B cell (primary cell): Measurements from ENCODE around the gene SALL2. TPM values are rescaled to one million over a fixed set of nuclear protein-coding genes. Genes with fewer than 3 reads are reported as not detected.
A peak's percentile ranks its signal among the peaks of the same experiment; 100 is the strongest.

ENCODE experiments used
- ATAC-seq: fragments of 200-7000 bp; cut with Tn5 transposase; one replicate; pipeline ENCODE4 v1.10.0; 2021; ENCODE audit warnings: low read depth, mild to moderate bottlenecking, moderate number of reproducible peaks, moderate library complexity
- CTCF ChIA-PET: fragments of 350-600 bp; sonication (Branson Sonifier 250); formaldehyde crosslinking; loops from one replicate; lab custom pipeline; 2021; ENCODE audit warnings: antibody characterized with exemption, inconsistent platforms; lab: Charles Lee
- POLR2A ChIA-PET: fragments of 350-600 bp; sonication (Branson Sonifier 250); formaldehyde crosslinking; loops from one replicate; lab custom pipeline; 2021; ENCODE audit warnings: antibody characterized with exemption; lab: Charles Lee
- DNase-seq: peaks from one replicate; pipeline ENCODE4 v3.0.0; 2013
- H2AFZ ChIP-seq: 2 replicates; pipeline ENCODE4 v1.6.1; 2012; ENCODE audit warnings: mild to moderate bottlenecking, low read depth, low read length; ENCODE audit not compliant: insufficient read depth, poor library complexity, severe bottlenecking
- H3K27ac ChIP-seq, 2 donors: 1 replicate in 1 of 2; 2 replicates in 1 of 2; pipeline ENCODE4 v1.5.1; 2012 to 2013; ENCODE audit warnings: low read length in 2 of 2, mild to moderate bottlenecking in 2 of 2, moderate library complexity in 1 of 2
- H3K27me3 ChIP-seq, 4 experiments: fragments of 200-600 bp in 1 of 4; sonication (generic) in 1 of 4; replicated peaks in 1 of 4; 1 replicate in 2 of 4; 2 replicates in 2 of 4; pipeline versions ENCODE4 v1.6.1 to v1.7.0; 2013 to 2016; ENCODE audit warnings: low read length in 3 of 4, mild to moderate bottlenecking in 2 of 4, mixed read lengths in 1 of 4, moderate library complexity in 1 of 4; ENCODE audit not compliant: insufficient read depth in 4 of 4, control insufficient read depth in 3 of 4; ENCODE audit errors: control extremely low read depth in 1 of 4
- H3K36me3 ChIP-seq, 2 experiments: replicated peaks in 1 of 2; 1 replicate in 1 of 2; 2 replicates in 1 of 2; pipeline versions ENCODE4 v1.6.1 to v1.7.1; 2013; ENCODE audit warnings: low read length in 1 of 2; ENCODE audit not compliant: insufficient read depth in 2 of 2, control insufficient read depth in 1 of 2; ENCODE audit errors: control extremely low read depth in 1 of 2, extremely low read depth in 1 of 2
- H3K4me1 ChIP-seq, 2 donors: fragments of 200-600 bp in 1 of 2; sonication (generic) in 1 of 2; 1 replicate in 1 of 2; 2 replicates in 1 of 2; pipeline versions ENCODE4 v1.5.1 to v1.6.1; 2013 to 2017; ENCODE audit warnings: low read length in 2 of 2; ENCODE audit not compliant: control insufficient read depth in 2 of 2, insufficient read depth in 2 of 2
- H3K4me2 ChIP-seq: replicated peaks from 2 replicates; pipeline ENCODE3; 2012; ENCODE audit warnings: mild to moderate bottlenecking, low read depth, low read length; ENCODE audit not compliant: poor library complexity, severe bottlenecking
- H3K4me3 ChIP-seq, 5 experiments: fragments of 200-600 bp in 1 of 5; sonication (generic) in 1 of 5; 1 replicate in 3 of 5; 2 replicates in 2 of 5; pipeline versions ENCODE4 v1.5.1 to v1.7.0; 2011 to 2016; ENCODE audit warnings: low read length in 4 of 5, mild to moderate bottlenecking in 4 of 5, low read depth in 2 of 5, control low read depth in 1 of 5, moderate library complexity in 1 of 5; ENCODE audit not compliant: insufficient read depth in 1 of 5; ENCODE audit errors: control extremely low read depth in 1 of 5, extremely low read depth in 1 of 5
- H3K79me2 ChIP-seq: fragments of 200-600 bp; sonication (generic); one replicate; pipeline ENCODE4 v1.6.0; 2016; ENCODE audit warnings: low read length; ENCODE audit not compliant: control insufficient read depth, insufficient read depth
- H3K9ac ChIP-seq: fragments of 200-600 bp; sonication (generic); 2 replicates; pipeline ENCODE4 v1.6.1; 2017; ENCODE audit warnings: mild to moderate bottlenecking, low read length, moderate library complexity
- H3K9me3 ChIP-seq, 3 donors: one replicate each; pipeline versions ENCODE4 v1.6.1 to v1.7.1; 2013; ENCODE audit warnings: low read length in 2 of 3; ENCODE audit not compliant: control insufficient read depth in 2 of 3, insufficient read depth in 1 of 3; ENCODE audit errors: control extremely low read depth in 1 of 3
- H4K20me1 ChIP-seq: 2 replicates; pipeline ENCODE4 v1.6.0; 2012; ENCODE audit warnings: mild to moderate bottlenecking, low read length; ENCODE audit not compliant: insufficient read depth, control insufficient read depth, poor library complexity, severe bottlenecking
- H3K27ac Mint-ChIP-seq: one replicate; pipeline ENCODE4 v1.8.0; 2021; ENCODE audit warnings: mixed read lengths
- H3K27me3 Mint-ChIP-seq: one replicate; pipeline ENCODE4 v1.8.0; 2021; ENCODE audit warnings: mixed read lengths
- H3K4me1 Mint-ChIP-seq: one replicate; pipeline ENCODE4 v1.8.0; 2021; ENCODE audit warnings: mixed read lengths
- H3K4me3 Mint-ChIP-seq: one replicate; pipeline ENCODE4 v1.8.0; 2021; ENCODE audit warnings: mixed read lengths
- H3K9me3 Mint-ChIP-seq: one replicate; pipeline ENCODE4 v1.8.0; 2022; ENCODE audit warnings: mixed read lengths; ENCODE audit not compliant: insufficient read depth
- CTCF ChIP-seq: fragments of 200-600 bp; IDR thresholded peaks from one replicate; pipeline ENCODE4 v1.8.0; 2022; ENCODE audit warnings: antibody characterized with exemption, mild to moderate bottlenecking
- EZH2 ChIP-seq: IDR thresholded peaks from 2 replicates; pipeline ENCODE4 v1.6.1; 2012; ENCODE audit warnings: borderline replicate concordance, low read depth, mild to moderate bottlenecking, moderate library complexity, low read length; ENCODE audit not compliant: insufficient read depth, poor library complexity, severe bottlenecking
- WGBS: methylation state at CpG from one replicate; pipeline ENCODE4 v1.1.5; 2013; ENCODE audit warnings: missing lambda C conversion rate; ENCODE audit not compliant: insufficient coverage; 5-methylcytosine and 5-hydroxymethylcytosine counted together
- intact Hi-C: fragments of 100-400 bp; cut with micrococcal nuclease; formaldehyde crosslinking; loops from one replicate; pipeline ENCODE4 v1.10.0; 2022
- polyA plus RNA-seq: library from polyadenylated mRNA; depleted of rRNA; stranded (reverse); fragments of >200 nt; gene quantifications from 2 replicates; pipeline ENCODE4 v1.2.3, GENCODE V29; 2012
- total RNA-seq, 2 donors: library from RNA; stranded (reverse); fragments of 120-200 nt in 1 of 2; gene quantifications; 1 replicate in 1 of 2; 2 replicates in 1 of 2; pipeline versions ENCODE4 v1.2.3 to v1.2.4, GENCODE V29; 2013 to 2022

Gene SALL2
- total and polyA plus RNA-seq, 2 donors (not counting 1 experiment from before 2014, with no cell fraction given) = 0.39 to 2.5 TPM

GRCh38 chr14:21535545-21536417, 9.6 kb upstream of the SALL2 start:
- peaks cover 64% of the 10 kb centered on the region for H3K27me3 Mint-ChIP-seq
- no peak for DNase-seq

More at GRCh38 chr14:21535545-21536417, 9.6 kb upstream of the SALL2 start:
- 81% methylated on average over 4 of the region's 6 CpGs for WGBS
- Mint-ChIP-seq H3K4me1 (peaks cover 12% of the 10 kb centered on the region), H3K4me3 (no peak overlapping the region), H3K27ac (no peak overlapping the region), H3K9me3 (no peaks in the 10 kb centered on the region)
- no peak overlapping the region for H3K27ac ChIP-seq
- peak overlapping the region; percentile 12 for H3K9ac ChIP-seq
- CTCF ChIA-PET = interaction anchor here (0.5 to 1.1 kb wide), 2 partner anchors 13 to 1465 kb away, joined by 3 read pairs; no protein-coding TSS in a partner anchor
- no peaks in the 10 kb centered on the region for H4K20me1 ChIP-seq
- peaks cover 0 to 41% (median 34%) of the 10 kb centered on the region in 4 experiments for H3K27me3 ChIP-seq
- H3K79me2 ChIP-seq = no peaks in the 10 kb centered on the region
- POLR2A ChIA-PET = no interaction called here
- peak overlapping the region; percentile 60 for H2AFZ ChIP-seq
- H3K4me1 ChIP-seq = peaks cover 8 to 10% of the 10 kb centered on the region in 2 donors
- H3K9me3 ChIP-seq = no peaks in the 10 kb centered on the region
- H3K36me3 ChIP-seq = no peaks in the 10 kb centered on the region
- intact Hi-C loops = no loop called here
- TF ChIP-seq CTCF (no peak), EZH2 (no peak)
- H3K4me2 ChIP-seq = no peak overlapping the region
- no peak overlapping the region for H3K4me3 ChIP-seq
- no peak for ATAC-seq
